Transverse colon (tissue), 3 donors: Measurements from ENCODE around the gene TGFB2.

Source experiments
- CTCF ChIP-seq, 5 experiments: fragments of 200-600 bp in 3 of 5; fragments of 450-650 bp in 2 of 5; sonication (generic) in 3 of 5; IDR thresholded peaks; 1 replicate in 2 of 5; 2 replicates in 3 of 5; pipeline ENCODE4 v1.5.1; 2016 to 2017; ENCODE audit warnings: antibody characterized with exemption in 5 of 5, inconsistent platforms in 3 of 5, mild to moderate bottlenecking in 2 of 5, moderate library complexity in 1 of 5
- POLR2A ChIP-seq: fragments of 450-650 bp; IDR thresholded peaks from one replicate; pipeline ENCODE4 v1.6.1; 2016; ENCODE audit warnings: antibody characterized with exemption, mild to moderate bottlenecking, moderate library complexity

GRCh38 chr1:218426343-218426657 lies 81.2 kb downstream of the TGFB2 start:
- no peak for TF ChIP-seq CTCF (IDR thresholded peaks at IDR 0.05)
- TF ChIP-seq POLR2A = no peak
